HL-60/S4 treated with phorbol 12-myristate 13-acetate at 8.2 ng/mL for 4 days and 3 days (cell line): ENCODE measurements around the gene NPEPPS.

Experiments
- in situ Hi-C: fragments of 300-500 bp; cut with MboI; formaldehyde crosslinking; loops from 2 replicates; pipeline ENCODE4 v1.15.0; 2022; ENCODE audit warnings: low sequenced_read_pairs

NPEPPS gene

GRCh38 chr17:47654991-47655390, 124.1 kb downstream of the NPEPPS start:
- in situ Hi-C loops: no loop called here

- in situ Hi-C loops: no loop called here
Observed at GRCh38 chr17:47660064-47660492, 129.2 kb downstream of the NPEPPS start.

DNA sequence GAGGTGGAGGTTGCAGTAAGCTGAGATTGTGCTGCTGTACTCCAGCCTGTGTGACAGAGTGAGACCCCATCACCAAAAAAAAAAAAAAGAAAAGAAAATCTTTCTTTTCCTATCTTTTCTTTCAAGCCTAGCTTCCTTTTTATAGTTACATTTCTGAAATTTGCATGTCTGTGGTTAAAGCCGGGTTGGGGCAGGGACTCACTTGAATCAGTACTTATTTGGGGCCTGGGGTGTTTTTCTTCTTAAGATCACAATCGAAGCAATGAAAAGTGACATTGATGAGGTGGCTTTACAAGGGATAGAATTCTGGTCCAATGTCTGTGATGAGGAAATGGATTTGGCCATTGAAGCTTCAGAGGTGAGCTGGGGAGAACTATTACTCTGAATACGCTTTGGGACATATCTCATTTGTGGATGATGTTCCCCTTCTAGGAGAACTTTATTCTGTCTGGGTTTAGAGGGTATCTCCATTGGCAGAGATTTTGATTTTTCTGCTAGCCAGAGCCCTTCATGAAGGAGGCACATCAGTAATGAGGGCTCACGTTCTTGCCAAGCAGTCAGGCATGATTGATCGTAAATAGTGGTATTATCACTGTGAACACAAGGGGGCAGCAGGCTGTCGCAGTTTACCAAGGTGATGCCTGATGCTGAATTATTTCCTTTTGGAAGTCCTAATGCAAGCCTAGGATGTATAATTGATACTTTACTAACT, 133.2 kb downstream of the NPEPPS start:
- in situ Hi-C loops: no loop called here

GRCh38 chr17:47664624-47664941, 133.7 kb downstream of the NPEPPS start:
- in situ Hi-C loops: no loop called here

- in situ Hi-C loops: no loop called here
Observed at GRCh38 chr17:47665655-47666054, 134.7 kb downstream of the NPEPPS start.

GRCh38 chr17:47669081-47669480, 138.2 kb downstream of the NPEPPS start:
- in situ Hi-C loops: no loop called here

DNA sequence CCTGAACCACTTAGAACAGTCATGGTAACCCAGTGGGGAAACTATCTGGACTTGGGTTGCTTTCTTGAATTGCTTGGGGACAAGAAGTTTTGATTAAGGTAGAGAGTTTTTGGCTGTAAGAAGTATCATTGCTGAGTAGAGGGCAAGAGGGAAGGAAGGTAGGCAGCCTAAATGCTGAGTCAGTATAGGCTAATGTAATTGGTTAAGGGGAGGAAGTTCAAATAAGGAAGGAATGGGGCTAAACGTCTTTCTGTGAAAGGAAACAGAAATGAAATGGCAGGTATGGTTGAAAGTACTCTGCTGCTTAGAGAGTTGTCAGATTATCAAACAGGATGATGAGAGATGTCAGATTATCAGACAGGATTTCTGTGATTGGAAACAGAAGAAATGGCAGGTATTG, 139.2 kb downstream of the NPEPPS start:
- in situ Hi-C loops: no loop called here
